GM19324 (cell line): ENCODE measurements around the gene KCNQ1.

Experiments
- ATAC-seq: cut with Tn5 transposase; IDR thresholded peaks from one replicate; pipeline ENCODE4 v1.9.1; 2021; ENCODE audit warnings: mild to moderate bottlenecking, moderate library complexity; ENCODE audit not compliant: unreplicated experiment, low FRiP score

Gene KCNQ1, protein sequence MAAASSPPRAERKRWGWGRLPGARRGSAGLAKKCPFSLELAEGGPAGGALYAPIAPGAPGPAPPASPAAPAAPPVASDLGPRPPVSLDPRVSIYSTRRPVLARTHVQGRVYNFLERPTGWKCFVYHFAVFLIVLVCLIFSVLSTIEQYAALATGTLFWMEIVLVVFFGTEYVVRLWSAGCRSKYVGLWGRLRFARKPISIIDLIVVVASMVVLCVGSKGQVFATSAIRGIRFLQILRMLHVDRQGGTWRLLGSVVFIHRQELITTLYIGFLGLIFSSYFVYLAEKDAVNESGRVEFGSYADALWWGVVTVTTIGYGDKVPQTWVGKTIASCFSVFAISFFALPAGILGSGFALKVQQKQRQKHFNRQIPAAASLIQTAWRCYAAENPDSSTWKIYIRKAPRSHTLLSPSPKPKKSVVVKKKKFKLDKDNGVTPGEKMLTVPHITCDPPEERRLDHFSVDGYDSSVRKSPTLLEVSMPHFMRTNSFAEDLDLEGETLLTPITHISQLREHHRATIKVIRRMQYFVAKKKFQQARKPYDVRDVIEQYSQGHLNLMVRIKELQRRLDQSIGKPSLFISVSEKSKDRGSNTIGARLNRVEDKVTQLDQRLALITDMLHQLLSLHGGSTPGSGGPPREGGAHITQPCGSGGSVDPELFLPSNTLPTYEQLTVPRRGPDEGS

DNA sequence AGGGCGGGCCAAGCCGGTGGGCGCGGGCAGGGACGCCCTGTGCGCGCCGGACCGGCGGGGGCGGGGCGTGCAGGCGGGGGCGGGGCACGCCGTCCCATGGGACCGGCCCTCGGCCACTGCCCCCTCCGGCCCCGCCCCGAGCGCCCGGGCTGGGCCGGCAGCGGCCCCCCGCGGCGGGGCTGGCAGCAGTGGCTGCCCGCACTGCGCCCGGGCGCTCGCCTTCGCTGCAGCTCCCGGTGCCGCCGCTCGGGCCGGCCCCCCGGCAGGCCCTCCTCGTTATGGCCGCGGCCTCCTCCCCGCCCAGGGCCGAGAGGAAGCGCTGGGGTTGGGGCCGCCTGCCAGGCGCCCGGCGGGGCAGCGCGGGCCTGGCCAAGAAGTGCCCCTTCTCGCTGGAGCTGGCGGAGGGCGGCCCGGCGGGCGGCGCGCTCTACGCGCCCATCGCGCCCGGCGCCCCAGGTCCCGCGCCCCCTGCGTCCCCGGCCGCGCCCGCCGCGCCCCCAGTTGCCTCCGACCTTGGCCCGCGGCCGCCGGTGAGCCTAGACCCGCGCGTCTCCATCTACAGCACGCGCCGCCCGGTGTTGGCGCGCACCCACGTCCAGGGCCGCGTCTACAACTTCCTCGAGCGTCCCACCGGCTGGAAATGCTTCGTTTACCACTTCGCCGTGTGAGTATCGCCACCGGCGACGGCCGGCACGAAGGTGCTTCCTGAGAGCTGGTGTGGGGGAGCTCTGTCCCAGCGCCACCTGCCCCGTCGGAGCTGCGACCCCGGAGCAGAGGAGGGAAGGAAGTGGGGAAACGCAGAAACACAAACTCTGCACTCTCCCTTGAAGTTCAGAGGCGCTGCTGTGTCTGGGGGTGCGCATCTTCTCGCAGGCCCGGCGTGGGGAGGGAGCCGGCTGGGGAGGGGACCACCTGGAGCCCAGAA lies at the start of gene KCNQ1:
Gene KCNQ1 (plus strand): TSS at position 188 of the 925 bp plus-strand sequence. CDS start 91 bp downstream, at position 279.
- ATAC-seq = no peak

DNA sequence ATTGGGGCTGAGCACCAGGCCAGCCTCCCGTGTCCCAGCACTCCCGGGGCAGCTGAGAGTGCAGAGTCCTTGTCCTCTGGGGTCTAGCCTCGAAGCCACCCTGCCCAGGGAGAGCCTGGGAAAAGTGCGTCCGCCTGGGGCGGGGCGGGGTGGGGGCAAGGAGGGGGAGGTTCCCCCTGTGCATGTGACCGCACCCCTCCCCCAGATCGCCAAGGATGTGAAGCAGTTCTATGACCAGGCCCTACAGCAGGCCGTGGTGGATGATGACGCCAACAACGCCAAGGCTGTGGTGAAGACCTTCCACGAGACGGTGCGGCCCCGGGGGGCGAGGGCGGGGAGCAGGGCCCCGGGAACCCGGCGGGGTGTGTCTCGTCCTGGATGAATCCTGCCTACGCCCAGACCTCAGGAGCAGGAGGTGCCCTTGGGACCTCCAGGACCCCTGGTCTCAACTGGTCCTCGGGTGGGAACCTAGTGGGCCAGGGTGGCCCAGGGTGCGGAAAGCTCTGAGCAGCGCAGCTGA lies 49.5 kb upstream of the KCNQ1 start:
- ATAC-seq = no peak

DNA sequence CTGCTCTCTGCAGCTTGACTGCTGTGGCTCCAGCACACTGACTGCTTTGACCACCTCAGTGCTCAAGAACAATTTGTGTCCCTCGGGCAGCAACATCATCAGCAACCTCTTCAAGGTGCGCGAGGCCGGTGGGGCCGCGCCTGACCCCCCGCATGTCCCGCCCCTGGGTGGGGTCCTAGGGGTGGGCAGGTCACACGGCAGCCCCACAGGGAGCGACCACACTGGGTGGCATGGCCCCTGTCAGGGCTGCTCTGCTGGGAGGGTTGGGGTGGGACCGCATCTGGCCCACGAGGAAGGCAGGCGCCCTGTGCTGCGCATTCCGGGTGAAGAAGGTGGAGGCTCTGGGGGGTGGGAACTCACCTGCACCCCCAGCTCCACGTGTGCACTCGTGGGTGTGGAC lies 49.0 kb upstream of the KCNQ1 start:
- no peak for ATAC-seq

DNA sequence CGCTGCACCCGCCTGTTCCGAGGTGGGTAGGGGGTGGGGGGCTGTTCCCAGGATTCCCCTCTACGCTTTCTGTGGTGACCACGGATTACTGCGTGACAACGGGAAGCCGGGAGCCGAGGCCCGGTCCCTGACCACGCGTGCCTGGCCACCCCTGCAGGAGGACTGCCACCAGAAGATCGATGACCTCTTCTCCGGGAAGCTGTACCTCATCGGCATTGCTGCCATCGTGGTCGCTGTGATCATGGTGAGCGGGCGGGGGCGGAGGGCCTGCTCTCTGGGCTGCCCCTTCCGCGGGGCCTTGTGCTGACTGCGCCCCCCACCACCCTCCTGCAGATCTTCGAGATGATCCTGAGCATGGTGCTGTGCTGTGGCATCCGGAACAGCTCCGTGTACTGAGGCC lies 48.3 kb upstream of the KCNQ1 start:
- ATAC-seq = no peak

DNA sequence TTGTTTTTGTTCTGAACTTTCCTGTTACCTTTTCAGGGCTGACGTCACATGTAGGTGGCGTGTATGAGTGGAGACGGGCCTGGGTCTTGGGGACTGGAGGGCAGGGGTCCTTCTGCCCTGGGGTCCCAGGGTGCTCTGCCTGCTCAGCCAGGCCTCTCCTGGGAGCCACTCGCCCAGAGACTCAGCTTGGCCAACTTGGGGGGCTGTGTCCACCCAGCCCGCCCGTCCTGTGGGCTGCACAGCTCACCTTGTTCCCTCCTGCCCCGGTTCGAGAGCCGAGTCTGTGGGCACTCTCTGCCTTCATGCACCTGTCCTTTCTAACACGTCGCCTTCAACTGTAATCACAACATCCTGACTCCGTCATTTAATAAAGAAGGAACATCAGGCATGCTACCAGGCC lies 47.8 kb upstream of the KCNQ1 start:
- no peak for ATAC-seq

DNA sequence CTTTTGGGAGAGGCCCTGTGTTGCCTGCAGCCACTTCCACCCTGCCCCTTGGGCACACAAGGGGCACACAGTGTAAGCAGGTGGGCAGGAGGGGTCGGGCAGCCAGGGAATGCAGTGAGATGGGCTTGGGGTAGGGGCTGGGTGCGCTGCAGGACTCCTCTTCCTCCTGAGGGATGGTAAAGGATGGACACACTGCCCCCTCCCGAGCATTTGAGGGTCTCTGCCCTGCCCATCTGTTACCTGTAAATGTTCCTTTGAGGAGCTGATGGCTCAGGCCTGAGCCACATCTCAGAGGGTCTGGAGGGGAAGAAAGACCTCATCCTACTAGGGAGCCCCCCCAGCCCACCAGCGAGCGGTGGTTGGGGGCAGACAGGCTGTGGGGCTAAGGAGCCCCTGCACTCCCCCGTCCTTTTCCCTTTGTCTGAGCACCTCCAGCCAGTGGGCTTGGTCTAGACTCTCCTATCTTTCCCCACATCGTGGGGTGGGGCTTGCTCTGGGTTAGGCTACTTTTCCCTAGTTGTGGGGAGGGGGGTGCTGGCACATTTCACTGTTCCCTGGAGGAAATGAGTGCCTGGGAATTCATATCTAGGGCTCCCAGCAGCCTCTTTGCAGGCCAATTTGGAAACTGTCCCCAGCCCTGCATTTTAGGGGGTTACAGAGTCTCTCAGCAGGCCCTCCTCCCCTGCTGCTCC lies 46.0 kb upstream of the KCNQ1 start:
- ATAC-seq = no peak

DNA sequence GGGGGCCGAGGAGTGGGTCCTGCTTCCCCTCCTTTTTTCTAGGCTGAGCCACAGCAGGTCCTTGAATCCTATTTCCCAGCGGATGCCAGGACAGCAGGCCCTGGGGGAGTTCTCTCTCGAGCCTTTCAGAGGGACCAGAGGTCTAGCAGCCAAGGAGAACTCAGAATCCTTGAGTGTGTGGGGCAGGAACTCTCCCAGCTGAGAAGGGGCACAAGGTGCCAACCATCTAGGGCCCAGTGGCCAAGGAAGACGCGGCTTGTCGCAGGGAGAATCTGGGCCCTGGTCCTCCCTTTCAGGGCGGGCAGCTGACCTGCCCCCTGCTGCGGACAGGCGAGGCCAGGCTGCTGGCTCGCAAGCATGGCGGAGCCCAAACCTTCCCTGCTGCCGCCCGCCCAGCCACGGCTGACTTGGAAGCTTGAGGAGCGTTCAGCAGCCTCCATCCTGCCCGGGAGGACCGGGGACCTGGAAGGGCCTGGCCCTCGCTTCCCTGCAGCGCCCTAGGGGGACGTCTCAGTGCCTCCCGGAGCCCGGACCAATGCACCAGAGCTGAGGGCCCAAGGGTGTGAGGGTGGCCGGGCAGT lies 45.2 kb upstream of the KCNQ1 start:
- ATAC-seq = peak; percentile 21

DNA sequence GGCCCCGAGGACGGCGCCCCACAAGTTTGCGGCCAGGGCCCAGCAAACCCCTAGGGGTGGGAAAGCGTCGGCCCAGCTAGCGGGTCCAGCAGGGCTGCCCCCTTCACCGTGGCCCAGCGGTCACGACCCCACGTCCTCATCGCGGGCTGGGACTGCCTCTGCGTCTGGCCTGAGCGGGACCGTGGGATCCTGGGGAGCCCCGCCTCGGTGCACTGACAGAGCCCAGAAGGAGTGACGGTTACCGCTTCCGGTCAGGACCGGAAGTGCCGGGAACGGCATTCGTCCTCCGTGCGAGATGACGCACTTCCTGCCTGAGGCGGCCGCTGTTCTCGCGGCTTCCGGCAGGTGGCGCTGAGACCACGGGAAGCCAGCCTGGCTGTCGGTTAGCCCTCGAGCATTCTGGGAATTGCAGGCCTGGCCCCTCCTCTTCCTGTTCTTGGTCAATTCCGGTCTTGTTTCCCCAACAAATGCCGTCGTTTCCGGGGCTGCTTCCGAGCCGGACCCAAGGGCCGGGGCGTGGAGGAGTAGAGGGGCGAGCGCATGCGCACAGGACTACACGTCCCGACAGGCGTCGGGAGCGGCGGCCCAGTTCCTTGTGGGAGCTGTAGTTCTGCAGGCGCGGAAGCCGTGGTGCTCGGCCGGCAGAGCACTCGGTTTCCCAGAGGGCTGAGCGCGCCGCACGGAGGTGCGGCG lies 44.6 kb upstream of the KCNQ1 start, which contains the start of gene TSSC4:
Gene TSSC4 (plus strand): TSS at position 682 of the 693 bp plus-strand sequence. CDS start 1,884 bp downstream, outside the sequence.
- ATAC-seq = peak; percentile 89

DNA sequence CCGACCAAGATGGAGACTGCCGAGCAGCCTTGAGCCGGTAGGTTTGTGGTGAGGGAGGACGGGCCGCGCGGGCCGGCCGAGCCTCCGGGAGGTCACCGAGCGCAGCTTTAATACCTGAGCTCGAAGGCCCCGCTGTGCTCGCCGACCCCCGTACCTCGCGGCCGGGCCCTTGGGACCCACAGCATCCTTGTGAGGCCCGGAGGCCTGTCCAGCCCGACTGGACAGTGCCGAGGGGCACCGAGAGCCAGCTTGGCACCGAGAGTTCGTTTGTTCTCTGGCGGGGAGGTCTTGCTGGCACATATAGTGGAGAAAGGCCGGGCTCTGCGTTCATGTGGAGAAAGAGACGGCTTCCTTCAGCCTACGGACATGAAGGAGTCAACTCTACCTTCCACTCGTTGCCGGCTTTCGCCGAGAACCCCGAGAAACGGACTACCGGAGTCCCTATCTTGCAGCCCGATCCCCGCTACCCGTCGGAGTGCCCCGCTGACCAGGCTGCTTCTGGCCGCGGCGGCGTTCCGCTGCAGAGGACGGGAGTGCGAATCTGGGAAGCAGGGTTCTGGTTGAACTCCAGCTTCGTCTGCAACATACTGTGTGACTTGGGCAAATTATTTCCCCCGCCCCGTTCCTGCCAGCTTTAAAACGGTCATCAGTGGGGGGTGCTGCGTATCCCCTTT lies 43.9 kb upstream of the KCNQ1 start:
- no peak for ATAC-seq

DNA sequence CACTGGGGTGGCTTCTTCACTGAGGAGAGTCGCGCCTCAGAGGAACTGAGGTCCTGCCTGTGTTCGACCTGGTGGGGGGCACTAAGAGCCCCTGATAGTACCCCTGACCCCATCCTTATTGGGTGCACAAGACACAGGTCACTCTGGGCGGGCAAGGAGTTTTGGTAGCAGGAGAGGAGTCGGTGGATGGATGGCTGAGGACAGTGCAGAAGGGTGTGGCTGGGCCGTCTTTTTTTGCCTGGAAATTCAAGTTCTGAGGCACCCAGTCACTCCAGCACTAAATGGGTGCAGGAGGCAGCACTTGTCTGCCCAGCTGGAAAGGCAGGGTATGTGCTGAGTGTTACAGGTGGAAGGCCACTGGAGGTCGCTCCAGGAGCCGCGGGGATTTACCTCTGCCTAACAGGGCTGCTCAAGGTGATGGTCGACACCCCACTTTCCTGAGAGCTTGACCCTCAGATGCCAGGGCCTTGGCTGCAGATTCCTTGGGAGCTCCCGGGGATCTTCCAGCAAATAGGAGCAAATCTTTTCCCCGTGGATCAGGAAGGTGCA lies 43.3 kb upstream of the KCNQ1 start:
- no peak for ATAC-seq

DNA sequence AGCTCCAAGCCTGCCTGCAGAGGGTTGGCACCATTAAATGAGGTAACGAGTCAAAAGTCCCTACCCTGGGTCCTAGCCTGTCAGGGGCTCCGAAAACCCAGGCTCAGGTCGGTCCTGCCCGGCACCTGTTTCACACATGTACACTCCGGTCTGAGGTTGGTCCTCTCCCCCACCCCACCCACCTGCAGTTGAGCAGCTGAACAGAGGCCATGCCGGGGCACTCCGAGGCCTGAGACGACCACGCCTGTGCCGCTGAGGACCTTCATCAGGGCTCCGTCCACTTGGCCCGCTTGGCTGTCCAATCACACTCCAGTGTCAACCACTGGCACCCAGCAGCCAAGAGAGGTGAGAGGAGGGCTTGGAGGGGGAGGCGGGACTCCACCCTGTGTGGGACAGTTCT lies 42.7 kb upstream of the KCNQ1 start:
- no peak for ATAC-seq

DNA sequence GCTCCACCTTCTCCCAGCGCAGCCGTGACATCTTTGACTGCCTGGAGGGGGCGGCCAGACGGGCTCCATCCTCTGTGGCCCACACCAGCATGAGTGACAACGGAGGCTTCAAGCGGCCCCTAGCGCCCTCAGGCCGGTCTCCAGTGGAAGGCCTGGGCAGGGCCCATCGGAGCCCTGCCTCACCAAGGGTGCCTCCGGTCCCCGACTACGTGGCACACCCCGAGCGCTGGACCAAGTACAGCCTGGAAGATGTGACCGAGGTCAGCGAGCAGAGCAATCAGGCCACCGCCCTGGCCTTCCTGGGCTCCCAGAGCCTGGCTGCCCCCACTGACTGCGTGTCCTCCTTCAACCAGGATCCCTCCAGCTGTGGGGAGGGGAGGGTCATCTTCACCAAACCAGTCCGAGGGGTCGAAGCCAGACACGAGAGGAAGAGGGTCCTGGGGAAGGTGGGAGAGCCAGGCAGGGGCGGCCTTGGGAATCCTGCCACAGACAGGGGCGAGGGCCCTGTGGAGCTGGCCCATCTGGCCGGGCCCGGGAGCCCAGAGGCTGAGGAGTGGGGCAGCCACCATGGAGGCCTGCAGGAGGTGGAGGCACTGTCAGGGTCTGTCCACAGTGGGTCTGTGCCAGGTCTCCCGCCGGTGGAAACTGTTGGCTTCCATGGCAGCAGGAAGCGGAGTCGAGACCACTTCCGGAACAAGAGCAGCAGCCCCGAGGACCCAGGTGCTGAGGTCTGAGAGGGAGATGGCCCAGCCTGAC lies 41.7 kb upstream of the KCNQ1 start:
- ATAC-seq = no peak

DNA sequence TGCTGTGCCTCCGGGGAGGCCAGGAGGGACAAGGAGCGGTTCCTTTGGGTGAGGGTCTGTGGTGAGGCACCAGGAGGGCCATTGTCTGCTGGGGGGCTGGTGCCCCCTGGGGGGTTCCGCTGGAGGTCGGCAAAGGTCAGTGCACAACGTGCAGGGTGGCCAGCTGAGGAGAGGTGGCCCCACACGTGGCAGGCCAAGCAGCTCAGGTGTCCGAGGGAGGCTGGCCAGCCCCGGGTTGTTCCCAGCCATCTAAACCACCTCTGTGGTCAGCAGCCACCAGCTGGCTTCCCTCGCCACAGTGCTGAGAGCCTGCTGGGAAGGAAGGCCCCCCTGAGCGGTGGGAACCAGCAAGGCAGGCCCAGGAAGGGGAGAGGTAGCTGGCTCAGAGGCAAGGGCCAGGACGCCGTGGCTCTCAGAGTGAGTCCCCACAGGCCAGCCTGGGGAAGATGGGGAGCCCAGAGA lies 40.0 kb upstream of the KCNQ1 start:
- ATAC-seq = no peak

DNA sequence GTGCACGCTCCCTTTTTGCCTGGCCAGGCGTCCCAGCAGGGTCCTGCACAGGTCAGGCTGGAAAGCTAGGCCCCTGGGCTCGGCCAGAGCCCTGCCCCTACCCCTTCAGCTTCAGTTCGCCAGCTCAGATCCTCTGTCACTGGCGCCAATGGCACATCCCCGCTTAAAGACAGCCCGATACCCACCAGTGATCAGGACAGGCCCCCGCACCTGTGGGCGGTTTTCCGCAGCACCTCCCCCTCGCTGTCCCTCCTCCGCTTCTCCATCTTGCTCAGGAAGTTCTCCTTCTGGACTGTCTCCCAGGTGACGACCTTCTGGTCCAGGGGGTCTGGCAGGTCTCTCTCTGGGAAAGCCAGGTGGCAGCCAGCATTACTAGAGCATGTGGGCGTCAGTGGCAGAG lies 38.4 kb upstream of the KCNQ1 start:
- no peak for ATAC-seq

DNA sequence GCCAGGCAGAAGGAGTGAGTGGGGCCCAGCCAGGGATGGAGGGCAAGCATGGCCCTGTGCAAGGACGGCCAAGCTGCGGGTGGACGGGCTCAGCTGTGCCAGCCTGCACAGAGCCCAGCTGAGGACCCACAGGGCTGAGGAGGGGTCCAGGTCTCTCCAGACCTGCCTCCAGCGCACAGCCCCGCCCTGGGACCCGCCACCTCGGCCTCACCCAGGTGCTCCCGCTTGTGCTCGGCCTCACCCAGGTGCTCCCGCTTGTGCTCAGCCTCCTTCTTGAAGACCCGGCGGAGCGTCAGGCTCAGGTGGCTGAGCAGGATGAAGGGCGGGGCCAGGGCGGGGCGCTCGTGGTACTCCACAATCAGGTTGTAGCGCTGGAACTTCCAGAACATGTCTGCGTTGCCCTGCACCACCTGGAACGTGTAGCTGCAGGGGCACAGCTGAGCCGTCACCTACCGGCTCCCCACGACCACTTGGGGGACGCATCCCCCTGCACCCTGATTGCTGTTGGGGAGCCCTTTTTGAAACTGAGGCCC lies 37.9 kb upstream of the KCNQ1 start:
- no peak for ATAC-seq

DNA sequence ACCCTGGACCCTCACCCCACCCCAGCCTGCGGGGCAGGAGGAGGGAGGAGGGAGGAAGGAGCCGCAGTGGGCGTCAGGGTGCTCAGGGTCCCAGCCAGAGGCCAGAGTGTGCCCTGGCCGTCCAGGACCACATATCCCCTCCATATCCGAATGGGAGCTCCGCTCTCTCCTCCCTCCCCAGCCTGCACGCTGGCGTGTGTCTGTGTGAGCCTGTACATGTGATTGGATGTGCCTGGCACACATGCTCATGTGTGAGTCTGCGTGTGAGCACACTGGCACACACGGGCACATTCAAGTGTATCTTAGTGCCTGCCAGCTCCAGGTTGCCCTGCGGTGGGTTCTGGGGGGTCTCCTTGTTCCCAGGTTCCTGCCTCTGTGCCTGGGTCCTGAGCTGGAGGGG lies 36.1 kb upstream of the KCNQ1 start:
- no peak for ATAC-seq

DNA sequence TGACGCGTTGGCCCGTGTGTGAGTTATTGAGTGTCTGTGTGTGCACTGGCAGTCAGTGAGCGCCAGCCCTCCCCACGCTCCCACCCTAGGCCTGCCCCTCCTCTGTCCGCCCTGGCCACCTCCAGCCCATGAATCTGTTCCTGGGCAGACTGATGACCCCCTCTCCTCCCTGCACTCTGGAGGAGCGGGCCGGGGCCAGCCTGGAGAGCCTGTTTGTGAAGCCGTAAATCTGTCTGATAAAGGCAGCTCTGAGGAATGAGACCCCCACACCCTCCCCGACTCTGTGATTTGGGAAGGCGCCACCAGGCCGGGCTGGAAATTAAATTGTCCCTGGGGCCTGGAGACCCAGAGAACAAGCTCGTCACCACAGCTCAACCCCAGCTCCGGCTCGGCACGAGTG lies 35.7 kb upstream of the KCNQ1 start:
- ATAC-seq = no peak
